MM.1S (cell line): ENCODE measurements around the gene PRSS33.

ENCODE experiments used
- DNase-seq: peaks from one replicate; pipeline ENCODE4 v3.0.0-alpha.2; 2015
- H2AFZ ChIP-seq: fragments of 300-600 bp; sonication (generic); 2 replicates; pipeline ENCODE4 v1.6.0; 2016; ENCODE audit warnings: antibody characterized with exemption, low read length
- H3F3A ChIP-seq: fragments of 300-600 bp; sonication (generic); 2 replicates; pipeline ENCODE4 v1.6.1; 2016; ENCODE audit warnings: mild to moderate bottlenecking, antibody characterized with exemption, low read length, moderate library complexity, mixed read lengths; ENCODE audit not compliant: insufficient read depth
- H3K27ac ChIP-seq: fragments of 300-600 bp; sonication (generic); 2 replicates; pipeline ENCODE4 v1.5.1; 2016; ENCODE audit warnings: mild to moderate bottlenecking, low read length
- H3K27me3 ChIP-seq: fragments of 300-600 bp; sonication (generic); replicated peaks from 2 replicates; pipeline ENCODE4 v1.6.0; 2016; ENCODE audit warnings: low read length; ENCODE audit not compliant: insufficient read depth
- H3K36me3 ChIP-seq: fragments of 300-600 bp; sonication (generic); replicated peaks from 2 replicates; pipeline ENCODE4 v1.6.1; 2016; ENCODE audit warnings: mild to moderate bottlenecking, low read length, mixed read lengths; ENCODE audit not compliant: insufficient read depth
- H3K4me1 ChIP-seq: fragments of 300-600 bp; sonication (generic); 2 replicates; pipeline ENCODE4 v1.6.1; 2016; ENCODE audit warnings: low read length, mixed read lengths
- H3K4me2 ChIP-seq: fragments of 300-600 bp; sonication (generic); 2 replicates; pipeline ENCODE4 v1.6.0; 2016; ENCODE audit warnings: low read depth, low read length
- H3K4me3 ChIP-seq: fragments of 300-600 bp; sonication (generic); 2 replicates; pipeline ENCODE4 v1.5.1; 2016; ENCODE audit warnings: low read length, mixed read lengths
- H3K79me2 ChIP-seq: fragments of 300-600 bp; sonication (generic); 2 replicates; pipeline ENCODE4 v1.6.1; 2016; ENCODE audit warnings: mixed run types, low read length, mixed read lengths
- H3K9ac ChIP-seq: fragments of 300-600 bp; sonication (generic); 2 replicates; pipeline ENCODE4 v1.6.1; 2016; ENCODE audit warnings: low read length, mixed read lengths
- H3K9me2 ChIP-seq: fragments of 300-600 bp; sonication (generic); replicated peaks from 2 replicates; pipeline ENCODE4 v1.6.1; 2016; ENCODE audit warnings: mild to moderate bottlenecking, low read length, mixed read lengths; ENCODE audit not compliant: insufficient read depth
- H3K9me3 ChIP-seq: fragments of 300-600 bp; sonication (generic); replicated peaks from 2 replicates; pipeline ENCODE4 v1.6.1; 2016; ENCODE audit warnings: mild to moderate bottlenecking, low read length, mixed read lengths; ENCODE audit not compliant: insufficient read depth
- H4K20me1 ChIP-seq: fragments of 300-600 bp; sonication (generic); 2 replicates; pipeline ENCODE4 v1.6.1; 2016; ENCODE audit warnings: mild to moderate bottlenecking, low read length, moderate library complexity, mixed read lengths; ENCODE audit not compliant: insufficient read depth
- CTCF ChIP-seq: fragments of 300-600 bp; sonication (generic); IDR thresholded peaks from 2 replicates; pipeline ENCODE4 v1.5.1; 2016; ENCODE audit warnings: antibody characterized with exemption, low read length, mixed read lengths
- EZH2 ChIP-seq: fragments of 300-600 bp; sonication (generic); optimal IDR thresholded peaks from 2 replicates; pipeline ENCODE3; 2017; ENCODE audit warnings: low read depth, mild to moderate bottlenecking, antibody characterized with exemption, low read length, mixed read lengths
- EZH2phosphoT487 ChIP-seq: fragments of 300-600 bp; sonication (generic); IDR thresholded peaks from 2 replicates; pipeline ENCODE4 v1.6.1; 2018; ENCODE audit warnings: antibody characterized with exemption, low read length

PRSS33 gene

GRCh38 chr16:2827831-2828520 lies 40.6 kb upstream of the PRSS33 start:
- TF ChIP-seq EZH2phosphoT487 (no peak), CTCF (no peak), EZH2 (no peak)
- H3K4me2 ChIP-seq = no peak overlapping the region
- H3K36me3 ChIP-seq = no peaks in the 10 kb centered on the region
- H3F3A ChIP-seq = no peaks in the 10 kb centered on the region
- no peak overlapping the region for H3K27ac ChIP-seq
- no peak overlapping the region for H3K9ac ChIP-seq
- no peak for DNase-seq
- no peaks in the 10 kb centered on the region for H3K79me2 ChIP-seq
- H3K9me2 ChIP-seq = no peaks in the 10 kb centered on the region
- no peaks in the 10 kb centered on the region for H3K9me3 ChIP-seq
- H3K4me1 ChIP-seq = no peaks in the 10 kb centered on the region
- no peaks in the 10 kb centered on the region for H4K20me1 ChIP-seq
- H3K4me3 ChIP-seq = no peak overlapping the region
- H3K27me3 ChIP-seq = peaks cover 99% of the 10 kb centered on the region
- H2AFZ ChIP-seq = no peak overlapping the region

- no peak overlapping the region for H3K27ac ChIP-seq
- H3K4me3 ChIP-seq = no peak overlapping the region
- no peaks in the 10 kb centered on the region for H3K36me3 ChIP-seq
- no peak for DNase-seq
- H2AFZ ChIP-seq = no peak overlapping the region
- H3K27me3 ChIP-seq = peaks cover 99% of the 10 kb centered on the region
- TF ChIP-seq EZH2 (no peak), EZH2phosphoT487 (no peak), CTCF (no peak)
- H3K9me3 ChIP-seq = no peaks in the 10 kb centered on the region
- no peaks in the 10 kb centered on the region for H3K4me1 ChIP-seq
- H3K9ac ChIP-seq = no peak overlapping the region
- H3K4me2 ChIP-seq = no peak overlapping the region
- no peaks in the 10 kb centered on the region for H3F3A ChIP-seq
- H4K20me1 ChIP-seq = no peaks in the 10 kb centered on the region
- H3K9me2 ChIP-seq = no peaks in the 10 kb centered on the region
- H3K79me2 ChIP-seq = no peaks in the 10 kb centered on the region
These were observed 40.0 kb upstream of the PRSS33 start for GRCh38 chr16:2827374-2827791.

GRCh38 chr16:2826591-2827373 lies 39.4 kb upstream of the PRSS33 start:
- Histone ChIP-seq H2AFZ (no peak overlapping the region), H3K27ac (no peak overlapping the region), H3K4me2 (no peak overlapping the region), H3K4me3 (no peak overlapping the region), H3K27me3 (peaks cover 99% of the 10 kb centered on the region), H4K20me1 (no peaks in the 10 kb centered on the region), H3K9me2 (no peaks in the 10 kb centered on the region), H3F3A (no peaks in the 10 kb centered on the region), H3K79me2 (no peaks in the 10 kb centered on the region), H3K9ac (no peak overlapping the region), H3K36me3 (no peaks in the 10 kb centered on the region), H3K4me1 (no peaks in the 10 kb centered on the region), H3K9me3 (no peaks in the 10 kb centered on the region)
- TF ChIP-seq EZH2phosphoT487 (no peak), CTCF (no peak), EZH2 (no peak)
- no peak for DNase-seq
